ENCODE results near the gene RCHY1. TPM values are rescaled to one million over a fixed set of nuclear protein-coding genes. Genes with fewer than 3 reads are reported as not detected.

RCHY1 gene
- total RNA-seq, 2 experiments from 2014 or later: 33.6 to 37.0 TPM

GRCh38 chr4:75432683-75433082 lies 81.5 kb downstream of the RCHY1 start:
- Mint-ChIP-seq H3K4me3 (no peak overlapping the region), H3K36me3 (ENCODE audit: low read depth) (no peaks in the 10 kb centered on the region), H3K4me1 (ENCODE audit: low read depth) (no peaks in the 10 kb centered on the region), H3K27ac (no peak overlapping the region), H3K27me3 (peaks cover 37% of the 10 kb centered on the region), H3K9me3 (peaks cover 2% of the 10 kb centered on the region)
- H3K9me3 ChIP-seq (ENCODE audit: control insufficient read depth in 1 of 2, insufficient read depth in 1 of 2, low read length in 2 of 2): peaks cover 0 to 4% of the 10 kb centered on the region in 2 experiments
- intact Hi-C loops (cut with DNase I, micrococcal nuclease): no loop called here
- no peaks in the 10 kb centered on the region for H3K36me3 ChIP-seq (ENCODE audit: insufficient read depth, low read length)
- ChIA-PET POLR2A (no interaction called here), CTCF (no interaction called here)
- TF ChIP-seq CTCF (IDR thresholded peaks at IDR 0.05): no peak
- peak in 2 of 14 experiments; percentile 1 to 3 for DNase-seq
- ATAC-seq (ENCODE audit: poor library complexity): no peak
- no peak overlapping the region for H3K27ac ChIP-seq (ENCODE audit: low read depth in 1 of 2, low read length in 2 of 2)
- no peak overlapping the region for H3K4me3 ChIP-seq (ENCODE audit: low read length)
- no peaks in the 10 kb centered on the region for H3K4me1 ChIP-seq (ENCODE audit: insufficient read depth, low read length)
- peaks cover 4% of the 10 kb centered on the region in 2 experiments for H3K27me3 ChIP-seq (ENCODE audit: control insufficient read depth in 1 of 2, insufficient read depth in 2 of 2, low read length in 2 of 2)

- TF ChIP-seq CTCF (IDR thresholded peaks at IDR 0.05): no peak
- Mint-ChIP-seq H3K4me1 (ENCODE audit: low read depth) (no peaks in the 10 kb centered on the region), H3K27ac (no peak overlapping the region), H3K4me3 (no peak overlapping the region), H3K27me3 (peaks cover 34% of the 10 kb centered on the region), H3K9me3 (peaks cover 4% of the 10 kb centered on the region), H3K36me3 (ENCODE audit: low read depth) (no peaks in the 10 kb centered on the region)
- peaks cover 0 to 4% of the 10 kb centered on the region in 2 experiments for H3K27me3 ChIP-seq (ENCODE audit: control insufficient read depth in 1 of 2, insufficient read depth in 2 of 2, low read length in 2 of 2)
- H3K4me1 ChIP-seq (ENCODE audit: insufficient read depth, low read length): no peaks in the 10 kb centered on the region
- DNase-seq (no peak), ATAC-seq (ENCODE audit: poor library complexity) (no peak)
- no peaks in the 10 kb centered on the region for H3K36me3 ChIP-seq (ENCODE audit: insufficient read depth, low read length)
- H3K4me3 ChIP-seq (ENCODE audit: low read length): no peak overlapping the region
- H3K9me3 ChIP-seq (ENCODE audit: control insufficient read depth in 1 of 2, insufficient read depth in 1 of 2, low read length in 2 of 2): no peaks in the 10 kb centered on the region
- ChIA-PET POLR2A (no interaction called here), CTCF (no interaction called here)
- intact Hi-C loops (cut with DNase I, micrococcal nuclease): no loop called here
- no peak overlapping the region for H3K27ac ChIP-seq (ENCODE audit: low read depth in 1 of 2, low read length in 2 of 2)
Observed at GRCh38 chr4:75429208-75429607, 85.0 kb downstream of the RCHY1 start.

Other genes starting within 250 kb of the RCHY1 start
- 10 to 100 TPM; 19.1 to 22.8 TPM for gene THAP6, start 70 bp upstream of the RCHY1 start, total RNA-seq
- under 1 TPM in 1 of 2 experiments, not detected in 1; 0.36 TPM for gene ODAPH, start 41.7 kb upstream of the RCHY1 start, total RNA-seq
- under 1 TPM; 0.38 to 0.92 TPM for gene CDKL2, start 116.1 kb upstream of the RCHY1 start, total RNA-seq
- gene G3BP2, start 159.0 kb upstream of the RCHY1 start, total RNA-seq: 100 to 1,000 TPM; 319 to 322 TPM
- 10 to 100 TPM; 10.5 to 10.9 TPM for gene USO1, start 210.2 kb upstream of the RCHY1 start, total RNA-seq

Measured in CD4-positive, alpha-beta T cell (primary cell).